Fibroblast of villous mesenchyme (primary cell): ENCODE data around the gene SHC4. TPM values are rescaled to one million over a fixed set of nuclear protein-coding genes. Genes with fewer than 3 reads are reported as not detected.

Experiments
- DNase-seq: peaks from one replicate; pipeline ENCODE4 v3.0.0-alpha.2; 2010; ENCODE audit warnings: low read depth
- H3K4me3 ChIP-seq: 2 replicates; pipeline ENCODE4 v1.5.1; 2011; ENCODE audit warnings: low read depth, mild to moderate bottlenecking, low read length
- CTCF ChIP-seq: IDR thresholded peaks from 2 replicates; pipeline ENCODE4 v1.5.1; 2012; ENCODE audit warnings: low read depth, mild to moderate bottlenecking, low read length; ENCODE audit not compliant: insufficient read depth
- total RNA-seq: library from RNA; depleted of rRNA; stranded (reverse); fragments of >200 nt; gene quantifications from 2 replicates; pipeline ENCODE4 v1.2.3, GENCODE V29; 2012

Gene SHC4
- total RNA-seq, 1 donor, result 3.5 TPM

GRCh38 chr15:48891232-48891765 lies 72.4 kb downstream of the SHC4 start:
- TF ChIP-seq CTCF, result no peak
- H3K4me3 ChIP-seq, result no peak overlapping the region
- no peak for DNase-seq

GRCh38 chr15:48890375-48890972 lies 73.2 kb downstream of the SHC4 start:
- no peak for TF ChIP-seq CTCF
- H3K4me3 ChIP-seq, result no peak overlapping the region
- no peak for DNase-seq

GRCh38 chr15:48889925-48890324 lies 73.8 kb downstream of the SHC4 start:
- H3K4me3 ChIP-seq, result no peak overlapping the region
- DNase-seq, result no peak
- TF ChIP-seq CTCF, result no peak

- DNase-seq, result no peak
Measured at GRCh38 chr15:48888836-48889235, 74.9 kb downstream of the SHC4 start.

GRCh38 chr15:48888191-48888590 lies 75.5 kb downstream of the SHC4 start:
- TF ChIP-seq CTCF, result no peak
- DNase-seq, result no peak
- no peak overlapping the region for H3K4me3 ChIP-seq

More at GRCh38 chr15:48888836-48889235, 74.9 kb downstream of the SHC4 start:
- H3K4me3 ChIP-seq, result no peak overlapping the region
- TF ChIP-seq CTCF, result no peak

GRCh38 chr15:48887144-48887543 lies 76.6 kb downstream of the SHC4 start:
- no peak overlapping the region for H3K4me3 ChIP-seq

More at GRCh38 chr15:48887144-48887543, 76.6 kb downstream of the SHC4 start:
- no peak for DNase-seq
- TF ChIP-seq CTCF, result no peak
